HG03442 (cell line): ENCODE data around the gene MAPKAPK3.

Experiments
- ATAC-seq: cut with Tn5 transposase; IDR thresholded peaks from one replicate; pipeline ENCODE4 v1.9.1; 2021; ENCODE audit warnings: mild to moderate bottlenecking, moderate library complexity; ENCODE audit not compliant: unreplicated experiment

The MAPKAPK3 gene

DNA sequence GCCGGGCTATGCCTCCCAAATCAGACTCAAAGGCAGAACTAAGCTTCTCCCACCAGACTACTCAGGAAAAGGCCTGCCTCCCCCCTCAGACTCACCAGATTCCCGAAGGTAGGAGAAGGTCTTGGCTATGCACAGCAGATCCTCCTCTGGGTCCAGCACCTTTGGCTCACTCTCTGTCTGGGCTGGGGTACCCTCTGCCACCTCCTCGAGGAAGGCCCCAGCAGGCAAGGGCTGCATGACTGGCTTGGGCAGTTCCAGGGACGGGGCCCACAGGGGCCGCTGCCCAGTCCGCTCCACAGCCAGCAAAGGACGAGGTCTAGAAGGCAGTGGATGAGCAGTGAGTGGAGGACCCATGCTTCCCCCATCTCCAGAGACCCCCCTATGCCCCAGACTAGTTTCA lies 8.7 kb upstream of the MAPKAPK3 start:
- no peak for ATAC-seq

DNA sequence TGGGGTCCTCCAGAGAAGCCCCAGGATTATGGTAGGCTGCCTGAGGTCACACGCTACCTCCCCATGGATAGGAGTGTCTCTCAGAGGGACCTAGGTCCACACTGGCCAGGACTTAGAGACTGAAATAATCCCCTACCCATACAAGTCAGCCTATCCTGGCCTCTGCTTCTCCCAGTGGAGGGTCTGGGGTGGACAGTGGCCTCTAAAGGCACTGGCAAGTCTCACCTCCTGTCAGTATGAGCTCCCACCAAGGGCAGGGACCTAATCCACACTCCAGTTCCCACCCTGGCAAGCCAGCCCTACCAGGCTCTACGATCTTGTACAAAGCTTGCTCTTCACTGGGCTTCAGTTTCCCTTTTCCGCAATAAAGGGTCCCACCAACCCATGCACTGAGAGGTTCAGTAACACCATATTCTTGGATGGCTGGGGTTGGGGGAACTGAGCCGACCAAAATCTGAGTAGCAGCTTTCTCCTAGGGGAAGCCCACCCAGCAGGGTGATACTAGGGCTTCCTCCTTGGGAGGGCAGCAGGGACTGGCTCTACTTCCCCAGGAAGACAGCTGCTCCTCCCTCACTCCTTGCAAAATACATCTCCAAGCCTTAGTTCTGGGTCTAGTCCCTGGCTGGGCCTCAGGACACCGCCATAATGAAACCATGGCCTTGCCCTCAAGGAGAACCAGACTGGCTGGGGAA lies 7.7 kb upstream of the MAPKAPK3 start:
- ATAC-seq = no peak

DNA sequence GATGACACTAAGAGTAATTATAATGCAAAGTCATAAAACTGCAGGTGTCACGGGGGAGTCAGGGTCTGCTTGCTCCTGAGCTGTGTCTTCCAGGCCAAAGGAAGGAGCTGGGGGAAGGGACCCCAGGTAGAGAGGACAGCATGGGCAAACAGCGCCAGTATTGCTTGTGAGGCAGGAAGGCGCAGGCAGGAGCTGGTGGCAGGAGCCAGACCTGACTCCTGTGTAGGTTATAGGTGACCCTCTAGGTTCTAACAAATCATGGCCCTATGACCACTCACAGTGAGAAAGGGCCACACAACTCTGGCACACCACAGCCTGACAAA lies 7.2 kb upstream of the MAPKAPK3 start:
- ATAC-seq = no peak

DNA sequence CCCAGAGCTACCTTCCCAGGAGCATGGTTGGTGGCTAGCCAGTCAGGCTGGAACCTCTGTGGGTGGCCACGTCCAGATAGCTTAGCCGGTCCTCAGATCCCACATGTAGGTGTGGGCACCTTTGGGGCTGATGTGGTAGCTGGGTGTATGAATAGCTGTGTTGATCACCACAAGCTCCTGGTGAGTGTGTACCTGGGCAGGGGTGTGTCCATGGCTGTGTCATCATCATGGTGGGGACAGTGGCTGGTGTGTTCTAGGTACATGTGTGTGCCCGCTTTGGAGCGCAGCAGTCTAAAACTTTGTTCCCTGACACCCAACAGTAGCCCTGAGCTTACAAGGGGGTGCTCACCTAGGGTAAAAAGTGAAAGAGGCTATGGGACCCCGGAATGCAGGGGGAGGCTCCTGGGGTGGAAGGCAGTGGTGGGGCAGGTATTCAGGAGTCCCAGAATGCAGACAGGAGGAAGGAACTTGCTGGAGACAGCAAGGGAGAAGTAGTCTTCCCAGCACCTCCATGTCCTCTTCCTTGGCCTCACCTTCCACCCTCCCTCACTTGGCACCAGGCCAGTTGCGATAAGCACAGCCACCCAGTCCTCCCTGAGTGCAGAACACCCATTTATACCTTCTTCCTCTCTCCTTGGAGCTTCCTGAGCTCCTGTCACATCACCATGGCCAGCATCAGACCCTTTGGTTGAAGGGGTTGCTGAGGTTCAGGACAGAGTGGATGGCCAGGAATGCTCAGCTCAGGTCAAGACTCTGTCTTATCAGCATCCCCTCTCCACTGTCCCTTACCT lies 6.6 kb upstream of the MAPKAPK3 start:
- ATAC-seq = no peak

DNA sequence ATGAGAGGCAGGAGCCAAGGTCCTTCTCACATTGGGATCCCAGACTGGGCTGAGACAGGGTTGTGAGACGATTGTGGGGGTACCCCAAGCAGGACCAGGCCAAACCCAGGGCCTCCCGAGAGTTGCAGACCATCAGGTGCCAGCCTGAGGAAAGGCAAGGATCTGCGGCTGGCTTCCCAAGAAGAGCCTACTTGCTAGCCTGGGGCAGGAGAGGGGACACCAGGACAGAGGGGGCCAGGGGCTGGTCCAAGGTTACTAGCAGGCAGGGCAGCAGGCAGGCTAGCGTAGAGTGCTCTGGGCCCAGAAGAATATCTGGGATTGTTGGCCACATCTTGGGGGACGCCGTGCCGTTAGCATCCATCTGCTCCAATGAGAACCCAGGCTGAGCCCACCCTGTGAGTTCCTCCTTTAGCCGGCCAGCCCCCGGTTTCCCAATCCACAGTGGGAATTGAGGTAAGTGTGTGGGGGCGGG lies 5.9 kb upstream of the MAPKAPK3 start:
- ATAC-seq = no peak

DNA sequence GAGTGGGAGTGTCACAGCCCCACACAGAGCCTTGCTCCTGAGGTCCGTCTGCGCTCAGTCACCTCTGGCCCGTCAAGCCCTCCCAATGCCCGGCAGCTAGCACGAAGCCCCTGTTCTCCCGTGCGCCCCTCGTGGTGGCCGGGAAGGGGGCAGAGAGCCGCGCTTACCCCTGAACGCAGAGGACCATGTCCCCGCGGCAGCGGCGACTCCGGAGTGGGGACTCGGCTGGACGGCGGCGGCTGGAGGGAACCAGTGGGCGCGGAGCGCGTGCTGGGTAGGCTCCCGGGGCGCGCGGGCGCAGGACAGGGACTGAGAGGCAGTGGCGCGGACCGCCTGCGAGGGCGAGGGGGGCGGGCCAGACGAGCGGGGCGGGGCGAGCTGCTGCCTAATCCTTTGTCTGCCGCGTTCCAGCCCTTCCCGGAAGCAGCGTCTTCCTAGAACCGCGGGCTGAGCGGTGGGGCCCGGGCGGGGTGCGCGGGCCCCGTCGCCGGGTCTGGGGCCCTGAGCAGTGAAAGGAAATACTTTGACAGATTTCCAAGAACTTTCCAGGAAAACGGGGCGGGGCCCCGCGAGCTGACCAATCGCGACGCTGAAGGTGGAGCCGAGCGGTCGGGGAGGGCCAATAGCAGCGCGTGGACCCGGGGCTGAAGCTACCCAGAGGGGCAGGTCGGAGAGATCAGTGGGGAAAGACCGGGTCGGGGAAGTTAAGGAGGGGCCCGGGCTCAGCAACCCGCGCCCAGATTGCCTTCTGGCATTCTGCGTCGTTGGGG lies 5.3 kb upstream of the MAPKAPK3 start, which contains the start of gene CISH:
TSS of gene CISH (minus strand) at position 311 of the 770 bp plus-strand sequence. CDS start at position 187, 124 bp downstream.
- ATAC-seq = peak; percentile 70

DNA sequence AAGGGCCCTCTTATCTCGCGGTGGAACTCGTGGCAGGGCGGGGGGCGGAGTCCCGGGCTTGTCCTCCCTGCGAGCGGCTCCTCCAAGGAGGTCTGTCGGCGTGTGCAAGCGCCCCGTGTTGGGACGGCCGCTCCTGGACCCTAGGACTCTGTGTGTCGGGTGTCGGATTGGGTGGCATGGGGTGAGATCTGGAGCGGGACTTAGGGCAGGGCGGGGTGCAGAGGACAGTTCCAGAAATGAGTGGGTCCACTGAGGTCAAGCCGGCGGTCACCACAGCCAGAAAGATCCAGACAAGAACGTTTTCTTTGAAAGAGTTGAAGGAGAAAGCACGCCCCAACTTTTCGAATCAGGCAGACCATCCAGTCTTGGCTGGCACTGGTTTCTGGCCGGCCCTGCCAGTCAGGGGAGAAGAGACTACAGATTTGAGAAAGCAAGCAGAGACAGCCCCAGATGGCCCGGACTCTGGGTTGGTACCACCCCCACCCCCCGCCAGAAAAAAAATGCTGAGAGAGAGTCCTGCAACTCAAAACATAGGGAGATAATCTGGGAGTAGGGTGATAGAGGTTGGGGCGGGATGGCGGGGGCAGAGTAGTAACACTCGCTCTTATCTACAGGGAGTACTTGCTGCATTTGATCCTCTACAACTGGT lies 4.6 kb upstream of the MAPKAPK3 start:
- ATAC-seq = no peak

DNA sequence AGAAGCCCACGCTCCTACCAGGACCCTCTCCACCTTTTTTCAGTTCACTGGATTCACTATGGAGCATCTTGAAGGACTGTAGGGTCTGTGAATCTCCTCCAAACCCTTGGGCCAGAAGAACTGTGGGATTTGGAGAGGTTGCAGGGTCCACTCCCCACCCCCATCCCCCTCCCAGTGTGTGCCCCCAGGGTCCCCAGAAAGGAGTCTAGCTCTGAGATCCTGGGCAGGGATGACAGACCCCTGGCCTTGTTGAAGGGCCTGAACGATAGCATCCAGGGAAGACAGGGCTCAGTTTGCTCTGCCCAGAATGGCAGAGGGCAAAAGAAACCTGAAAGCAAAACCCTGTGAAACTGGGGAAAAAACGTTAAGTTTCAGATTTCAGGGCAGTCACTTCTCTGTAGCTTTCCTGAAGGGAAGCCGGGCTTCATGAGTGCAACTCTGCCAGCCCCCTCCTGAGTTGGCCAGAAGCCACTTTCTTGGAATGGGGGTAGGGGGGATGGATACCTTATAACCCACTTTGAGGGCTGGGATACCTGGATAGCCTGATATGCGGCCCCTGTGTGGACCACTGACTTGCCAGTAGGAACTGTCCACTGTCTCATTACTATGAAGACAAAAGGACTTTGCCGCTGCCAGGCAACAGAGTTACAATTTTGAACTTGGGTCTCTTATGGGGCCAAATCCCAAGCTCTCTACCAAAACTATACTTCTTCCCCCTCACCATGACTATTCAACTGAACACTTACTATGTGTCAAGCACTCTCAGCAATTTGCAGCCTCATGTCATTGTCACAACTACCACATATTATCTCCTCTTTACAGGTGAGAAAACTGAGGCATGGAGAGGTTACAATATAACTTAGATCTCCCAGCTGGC lies 3.7 kb upstream of the MAPKAPK3 start:
- ATAC-seq = no peak

DNA sequence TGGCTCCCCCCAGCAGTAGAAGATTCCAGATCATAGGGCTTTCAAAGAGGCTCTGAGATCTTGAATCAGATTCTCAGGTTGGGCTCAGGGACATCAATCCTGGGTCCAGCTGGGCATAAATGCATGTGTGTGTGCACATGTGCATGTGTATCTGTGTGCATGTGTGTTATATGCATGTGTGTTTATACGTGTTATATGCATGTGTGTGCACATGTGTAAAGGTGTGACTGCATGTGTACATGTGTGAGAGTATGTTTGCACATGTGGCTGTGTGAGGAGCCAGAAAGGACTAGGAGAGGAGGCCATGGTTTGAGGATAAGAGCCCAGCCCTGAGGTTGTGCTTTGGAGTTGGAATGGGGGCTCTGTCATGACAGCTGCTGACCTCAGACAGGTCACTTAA lies 1.8 kb upstream of the MAPKAPK3 start:
- no peak for ATAC-seq

DNA sequence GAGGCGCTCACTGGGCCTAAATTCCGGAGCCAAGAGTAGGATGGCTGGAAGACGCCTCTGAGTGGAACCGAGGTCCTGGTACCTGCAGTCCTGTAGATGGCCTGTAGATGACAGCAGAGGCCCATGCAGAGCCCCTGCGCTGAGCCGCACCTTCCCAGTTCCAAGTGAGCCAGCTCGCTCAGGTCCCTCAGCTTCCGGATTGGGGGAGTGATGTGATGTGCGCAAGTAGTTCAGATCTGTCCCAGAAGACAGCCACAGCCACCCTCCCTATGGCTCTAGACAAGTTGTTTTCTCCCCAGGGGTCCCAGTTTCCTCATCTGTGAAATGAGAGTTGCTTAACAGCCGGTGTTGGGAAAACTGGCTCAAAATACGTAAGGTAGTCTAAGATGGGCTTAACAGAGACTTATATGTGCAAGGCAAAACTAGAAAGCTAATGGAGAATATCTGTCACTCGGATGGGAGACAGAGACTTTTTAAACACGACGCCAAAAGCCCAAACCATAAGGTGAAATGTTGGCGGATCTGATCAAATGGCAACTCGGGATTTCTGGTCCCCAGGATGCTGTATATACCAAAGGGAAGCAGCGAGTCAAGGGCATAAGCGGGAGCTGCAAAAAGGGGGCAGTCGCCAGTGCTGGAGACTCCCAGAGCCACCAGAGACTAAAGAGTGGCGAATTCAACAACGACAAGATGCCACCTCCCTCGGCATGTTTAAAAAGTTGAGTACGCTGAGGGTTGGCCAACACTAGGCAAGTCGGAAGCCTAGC lies 765 bp upstream of the MAPKAPK3 start:
- peak; percentile 33 for ATAC-seq

DNA sequence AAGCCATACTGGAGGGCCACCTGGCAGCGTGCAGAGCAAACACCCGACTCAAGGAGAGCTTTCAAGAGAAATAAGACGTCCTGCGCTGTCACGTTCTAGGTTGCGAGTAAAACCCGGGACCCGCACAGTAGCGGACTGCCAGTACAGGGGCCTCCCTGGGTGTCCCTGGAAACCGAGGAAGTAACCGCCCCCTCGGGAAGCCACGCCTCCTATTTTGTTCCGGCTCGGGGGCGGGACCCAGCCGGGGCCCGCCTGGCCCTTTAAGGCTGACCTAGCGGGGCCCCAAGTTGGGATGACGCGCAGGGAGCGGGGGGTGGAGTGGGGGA lies 218 bp upstream of the MAPKAPK3 start:
- ATAC-seq = peak; percentile 64

DNA sequence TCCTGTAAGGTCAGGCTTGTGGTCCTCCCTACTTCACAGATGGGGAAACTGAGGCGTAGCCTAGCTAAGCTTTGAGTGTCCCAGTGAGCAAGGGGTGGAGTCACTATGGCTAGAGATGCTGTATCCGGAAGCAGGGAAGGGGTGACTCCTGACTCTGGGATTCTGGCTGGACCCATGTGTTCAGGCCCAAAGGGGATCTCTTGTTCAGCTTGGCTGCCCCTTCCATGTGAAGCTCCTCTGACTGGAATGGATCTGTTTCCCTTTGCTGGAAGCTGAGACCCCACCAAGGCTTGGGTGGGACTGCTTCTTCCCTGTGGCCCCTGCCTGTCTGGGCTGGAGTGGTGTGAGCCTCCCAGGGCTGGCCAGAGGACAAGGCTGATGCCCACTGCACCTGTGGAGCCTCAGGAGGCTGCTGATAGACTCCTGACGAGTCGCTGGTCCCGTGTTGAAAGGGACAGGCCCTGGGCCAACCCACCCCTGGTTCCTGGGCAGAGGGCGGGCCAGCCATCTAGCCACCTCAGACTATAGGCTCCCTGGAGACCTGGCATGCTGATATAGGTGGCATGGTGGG lies 1.0 kb downstream of the MAPKAPK3 start:
- no peak for ATAC-seq

DNA sequence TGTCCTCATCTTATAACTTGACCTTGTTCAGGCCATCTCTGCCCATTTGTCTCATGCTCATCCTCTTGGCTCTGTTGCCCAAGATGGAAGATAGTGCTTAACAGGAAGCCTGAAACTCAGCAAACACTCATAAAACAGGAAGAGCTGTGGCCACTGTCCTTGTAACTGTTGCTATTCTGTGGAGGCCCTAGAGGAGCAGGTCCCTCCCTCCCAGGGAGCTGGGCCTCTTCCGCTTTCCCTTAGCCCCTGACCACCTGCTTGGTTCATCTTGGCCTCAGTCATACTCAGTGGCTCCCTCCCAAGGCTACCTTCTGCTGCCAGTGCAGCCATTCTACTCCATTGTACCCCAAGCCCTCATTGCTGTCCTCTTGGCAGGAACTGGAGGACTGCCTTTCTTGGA lies 3.5 kb downstream of the MAPKAPK3 start:
- ATAC-seq = no peak

DNA sequence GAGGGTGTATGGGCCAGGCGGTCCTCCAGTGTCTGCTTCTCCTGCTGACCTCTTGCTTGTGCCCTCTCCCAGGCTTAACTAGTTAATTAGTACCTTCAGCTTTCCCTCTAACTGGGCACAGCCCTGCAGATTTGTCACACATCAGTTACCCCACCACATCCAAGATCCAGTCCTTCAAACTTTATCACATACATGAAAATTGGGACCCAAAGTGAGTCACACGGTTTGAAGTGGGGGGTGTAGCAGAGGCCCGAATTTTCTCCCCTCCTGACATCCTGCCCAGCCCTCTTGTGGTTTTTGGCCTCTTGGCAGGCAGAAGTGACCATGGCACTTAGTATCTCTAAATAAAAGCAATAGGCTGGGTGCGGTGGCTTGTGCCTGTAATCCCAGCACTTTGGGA lies 3.9 kb downstream of the MAPKAPK3 start:
- no peak for ATAC-seq

DNA sequence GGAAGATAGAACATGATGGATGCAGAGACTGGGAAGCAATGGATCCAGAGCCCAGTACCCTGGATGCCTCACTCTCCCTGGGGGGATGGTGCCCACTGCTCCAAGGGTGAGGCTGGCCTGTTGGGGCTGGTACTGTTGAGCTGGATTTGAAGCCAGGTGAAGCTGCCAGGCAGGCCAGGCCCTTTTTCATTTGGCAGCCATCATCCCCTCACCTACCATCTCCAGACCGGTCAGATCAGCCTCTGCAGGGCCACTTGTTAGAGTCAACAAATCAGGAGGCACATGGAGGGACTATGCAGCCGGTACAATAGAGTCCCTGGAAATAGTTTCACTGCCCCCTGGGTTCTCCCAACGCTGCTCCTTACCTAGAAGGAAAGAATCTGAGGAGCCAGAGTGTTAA lies 5.9 kb downstream of the MAPKAPK3 start:
- ATAC-seq = no peak

DNA sequence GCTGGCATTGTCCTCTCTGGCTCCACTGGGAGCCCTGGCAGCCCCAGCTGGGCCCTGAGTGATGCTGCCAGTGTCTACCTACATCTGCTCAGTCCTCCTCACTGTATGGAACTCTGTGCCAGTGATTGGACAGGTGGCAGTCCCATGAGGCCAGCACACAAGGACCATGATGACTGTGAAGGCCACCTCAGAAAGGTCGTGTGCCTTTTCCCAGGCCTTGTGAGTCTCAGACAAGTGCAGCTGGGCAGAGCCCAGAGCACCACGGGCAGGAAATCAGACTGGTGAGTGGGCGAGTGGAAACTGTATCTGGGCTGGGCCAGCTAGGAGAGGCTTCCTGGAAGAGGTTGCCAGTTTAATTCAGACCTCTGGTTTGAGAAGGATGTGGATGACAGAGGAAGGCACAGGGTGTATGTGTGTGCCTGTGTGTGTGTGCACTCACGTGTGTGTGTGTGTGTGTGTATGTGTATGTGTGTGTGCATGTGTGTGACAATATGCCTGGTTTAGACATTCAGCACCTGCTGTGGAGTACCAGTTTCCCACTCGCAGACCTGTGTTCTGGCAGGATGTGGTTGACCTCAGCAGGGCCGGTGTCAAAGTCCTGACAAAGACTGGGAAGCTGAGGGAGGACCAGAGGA lies 7.0 kb downstream of the MAPKAPK3 start:
- ATAC-seq = peak; percentile 52

DNA sequence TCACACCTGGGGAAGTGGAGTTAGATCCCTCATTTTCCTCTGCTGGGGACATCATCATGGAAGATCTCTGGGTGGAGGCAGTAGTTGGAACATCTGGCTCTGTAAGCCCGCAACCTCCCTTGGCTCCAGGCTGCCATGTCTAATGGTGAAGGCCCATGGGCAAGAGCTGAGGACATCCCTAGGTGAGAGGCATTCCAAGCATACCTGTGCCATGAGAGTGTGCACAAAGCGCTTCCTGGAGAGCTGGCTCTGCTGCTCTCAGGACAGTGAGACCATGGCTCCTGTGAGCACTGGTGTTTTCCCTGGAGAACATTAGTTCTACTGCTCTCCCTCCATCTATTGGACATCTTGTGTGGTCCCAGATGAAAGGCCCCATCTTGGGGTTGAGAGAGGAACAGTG lies 7.7 kb downstream of the MAPKAPK3 start:
- no peak for ATAC-seq

DNA sequence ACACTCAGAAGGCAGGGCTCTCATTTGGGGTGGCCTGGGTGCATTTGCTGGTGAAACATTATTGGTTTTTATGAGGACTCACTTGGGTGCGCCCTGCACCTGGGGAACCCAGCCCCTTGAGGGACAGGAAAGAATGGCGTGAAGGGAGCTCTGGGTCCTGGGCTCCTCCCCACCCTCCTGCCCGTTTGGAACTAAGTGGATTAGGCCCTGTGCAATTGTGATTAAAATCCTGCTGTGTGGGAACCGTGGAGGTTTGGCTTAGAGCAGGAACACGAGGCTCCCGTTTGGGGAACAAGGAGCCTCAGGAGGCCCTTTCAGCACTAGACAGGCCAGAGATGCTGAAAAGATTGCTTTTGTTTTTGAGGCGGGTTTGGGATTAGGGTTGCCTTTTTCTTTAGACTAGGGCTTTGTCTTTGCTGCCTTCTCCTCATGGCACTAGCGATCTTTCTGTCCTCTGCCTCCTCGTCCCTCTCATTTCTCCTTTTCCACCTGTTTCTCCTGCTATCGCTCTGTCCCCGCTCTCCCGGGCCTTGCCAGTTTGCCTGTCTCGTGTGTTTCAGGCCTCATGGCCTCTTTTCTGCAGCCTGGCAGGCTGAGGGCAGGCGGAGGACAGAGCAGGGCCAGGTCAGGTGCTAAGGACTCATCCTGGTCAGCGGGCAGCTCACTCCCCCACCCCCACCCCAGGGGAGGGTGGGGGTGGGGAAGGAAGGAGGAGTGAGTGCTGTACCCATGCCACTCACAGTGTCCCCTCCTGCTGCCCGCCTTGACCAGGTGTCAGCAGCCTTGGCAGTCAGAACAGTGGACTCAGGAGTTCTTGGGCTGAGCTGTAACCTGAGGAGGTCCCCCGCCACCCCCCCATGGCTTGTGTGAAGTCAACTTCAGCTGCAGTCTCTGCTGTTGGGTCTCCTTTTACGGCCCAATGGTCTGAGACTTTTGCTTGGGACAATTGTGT lies 8.6 kb downstream of the MAPKAPK3 start:
- ATAC-seq = no peak
